Hepatocyte (in vitro differentiated cells): ENCODE results near the gene MDM4. TPM values are rescaled to one million over a fixed set of nuclear protein-coding genes. Genes with fewer than 3 reads are reported as not detected.

ENCODE experiments used
- DNase-seq: peaks from one replicate; pipeline ENCODE4 v3.0.0-alpha.2; 2016; ENCODE audit warnings: low spot score
- H2AFZ ChIP-seq: fragments of 200-600 bp; sonication (generic); 2 replicates; pipeline ENCODE4 v1.6.0; 2016; ENCODE audit warnings: antibody characterized with exemption, mild to moderate bottlenecking
- H3K27ac ChIP-seq: fragments of 200-600 bp; sonication (generic); 2 replicates; pipeline ENCODE4 v1.5.1; 2016; ENCODE audit warnings: mild to moderate bottlenecking
- H3K27me3 ChIP-seq: fragments of 200-600 bp; sonication (generic); 2 replicates; pipeline ENCODE4 v1.6.1; 2016
- H3K36me3 ChIP-seq: fragments of 200-600 bp; sonication (generic); replicated peaks from 2 replicates; pipeline ENCODE4 v1.5.1; 2016; ENCODE audit warnings: low read depth; ENCODE audit not compliant: insufficient read depth
- H3K4me1 ChIP-seq: fragments of 200-600 bp; sonication (generic); 2 replicates; pipeline ENCODE4 v1.5.1; 2016; ENCODE audit warnings: mild to moderate bottlenecking, moderate library complexity; ENCODE audit not compliant: insufficient read depth
- H3K4me2 ChIP-seq: fragments of 200-600 bp; sonication (generic); 2 replicates; pipeline ENCODE4 v1.6.0; 2016
- H3K4me3 ChIP-seq: fragments of 200-600 bp; sonication (generic); 2 replicates; pipeline ENCODE4 v1.5.1; 2016; ENCODE audit warnings: mild to moderate bottlenecking
- H3K79me2 ChIP-seq: fragments of 200-600 bp; sonication (generic); 2 replicates; pipeline ENCODE4 v1.6.0; 2017; ENCODE audit warnings: mild to moderate bottlenecking
- H3K9me2 ChIP-seq: fragments of 200-600 bp; sonication (generic); replicated peaks from 2 replicates; pipeline ENCODE4 v1.6.0; 2017; ENCODE audit warnings: mild to moderate bottlenecking; ENCODE audit not compliant: insufficient read depth
- H3K9me3 ChIP-seq: fragments of 200-600 bp; sonication (generic); 2 replicates; pipeline ENCODE4 v1.5.1; 2016; ENCODE audit warnings: low read depth, mild to moderate bottlenecking
- H4K20me1 ChIP-seq: fragments of 200-600 bp; sonication (generic); 2 replicates; pipeline ENCODE4 v1.6.0; 2016; ENCODE audit warnings: mild to moderate bottlenecking; ENCODE audit not compliant: insufficient read depth, poor library complexity, severe bottlenecking
- CTCF ChIP-seq: fragments of 200-600 bp; sonication (generic); IDR thresholded peaks from 2 replicates; pipeline ENCODE4 v1.5.1; 2016; ENCODE audit warnings: antibody characterized with exemption, mild to moderate bottlenecking; ENCODE audit not compliant: poor library complexity
- EZH2 ChIP-seq: fragments of 200-600 bp; sonication (generic); IDR thresholded peaks from 2 replicates; pipeline ENCODE4 v1.6.1; 2016; ENCODE audit warnings: antibody characterized with exemption, mild to moderate bottlenecking, borderline replicate concordance
- EZH2phosphoT487 ChIP-seq: fragments of 200-600 bp; sonication (generic); IDR thresholded peaks from one replicate; pipeline ENCODE4 v1.6.1; 2018; ENCODE audit warnings: antibody characterized with exemption, mild to moderate bottlenecking, low read depth, moderate library complexity; ENCODE audit not compliant: unreplicated experiment, severe bottlenecking
- WGBS: methylation state at CpG from one replicate; pipeline ENCODE4 v1.1.6; 2016; ENCODE audit warnings: low lambda C conversion rate; ENCODE audit errors: missing lambda C conversion rate; 5-methylcytosine and 5-hydroxymethylcytosine counted together
- polyA plus RNA-seq: library from polyadenylated mRNA; unstranded; fragments of >200 nt; fragmentation: Nextera tagmentation; extraction: Ambion mirVana; gene quantifications from 2 replicates; pipeline ENCODE4 v1.2.1, GENCODE V29; 2016
- total RNA-seq: library from RNA; depleted of rRNA; stranded (reverse); fragments of >200 nt; gene quantifications from 2 replicates; pipeline ENCODE4 v1.2.3, GENCODE V29; 2014

The MDM4 gene
- total and polyA plus RNA-seq, 2 experiments from 2014 or later = 15.4 to 47.8 TPM

DNA sequence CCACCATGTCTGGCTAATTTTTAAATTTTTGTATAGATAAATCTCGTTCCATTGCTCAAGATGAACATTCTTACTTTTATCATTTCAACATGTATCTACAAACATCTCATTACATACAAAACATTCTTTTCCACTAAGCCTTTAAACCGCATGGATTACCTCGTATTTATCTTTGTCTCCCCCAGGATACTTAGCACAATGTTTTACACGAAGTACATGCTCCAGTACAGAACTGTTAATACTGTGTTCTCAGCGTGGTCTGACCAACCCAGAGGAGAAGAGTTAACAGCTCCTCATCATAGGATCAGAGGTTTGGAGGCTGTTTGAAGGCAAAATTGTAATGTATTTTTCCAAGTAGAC, 29.0 kb upstream of the MDM4 start:
- Histone ChIP-seq H4K20me1 (peaks cover 8% of the 10 kb centered on the region), H3K9me2 (no peaks in the 10 kb centered on the region), H3K36me3 (no peaks in the 10 kb centered on the region), H3K9me3 (no peaks in the 10 kb centered on the region), H3K4me3 (no peak overlapping the region), H3K4me1 (peaks cover 15% of the 10 kb centered on the region), H2AFZ (no peak overlapping the region), H3K27ac (no peak overlapping the region), H3K4me2 (peak overlapping the region; percentile 2), H3K27me3 (no peaks in the 10 kb centered on the region), H3K79me2 (peaks cover 95% of the 10 kb centered on the region)
- TF ChIP-seq CTCF = no peak
- no peak for TF ChIP-seq EZH2
- TF ChIP-seq EZH2phosphoT487 = no peak
- 29% methylated on average over 5 of the region's 5 CpGs for WGBS
- DNase-seq = no peak

DNA sequence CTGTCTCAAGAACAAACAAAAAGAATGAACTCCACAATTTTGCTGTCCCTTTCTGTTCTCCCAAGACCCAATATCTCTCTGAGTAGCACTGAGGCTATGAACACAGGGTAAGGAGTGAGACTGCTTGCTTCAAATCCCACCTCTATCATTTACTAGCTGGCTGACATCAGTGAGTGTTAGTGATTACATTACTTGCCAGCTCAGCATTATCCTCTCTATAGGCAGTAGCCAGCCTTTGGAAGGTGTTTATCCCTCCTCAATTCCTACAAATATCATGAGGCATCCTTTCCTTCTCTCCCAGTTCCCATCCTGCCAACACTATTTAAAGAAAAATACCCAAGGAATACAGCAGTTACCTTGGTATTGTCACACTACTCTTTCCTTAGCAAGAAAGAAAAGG, 24.6 kb upstream of the MDM4 start:
- Histone ChIP-seq H3K4me2 (peak overlapping the region; percentile 83), H3K4me3 (no peak overlapping the region), H2AFZ (no peak overlapping the region), H3K79me2 (peaks cover 61% of the 10 kb centered on the region), H4K20me1 (peaks cover 6% of the 10 kb centered on the region), H3K9me3 (no peaks in the 10 kb centered on the region), H3K27me3 (no peaks in the 10 kb centered on the region), H3K36me3 (no peaks in the 10 kb centered on the region), H3K27ac (peak overlapping the region; percentile 96), H3K9me2 (no peaks in the 10 kb centered on the region), H3K4me1 (peaks cover 22% of the 10 kb centered on the region)
- TF ChIP-seq EZH2 (no peak), CTCF (no peak), EZH2phosphoT487 (no peak)
- no peak for DNase-seq

GRCh38 chr1:204493145-204493983, 22.8 kb upstream of the MDM4 start:
- H3K4me1 ChIP-seq = peaks cover 18% of the 10 kb centered on the region
- H4K20me1 ChIP-seq = peaks cover 6% of the 10 kb centered on the region
- peak overlapping the region; percentile 77 for H2AFZ ChIP-seq
- H3K36me3 ChIP-seq = no peaks in the 10 kb centered on the region
- peak; percentile 75 for DNase-seq
- no peaks in the 10 kb centered on the region for H3K9me2 ChIP-seq
- H3K27me3 ChIP-seq = no peaks in the 10 kb centered on the region
- H3K4me3 ChIP-seq = peak overlapping the region; percentile 88
- no peaks in the 10 kb centered on the region for H3K9me3 ChIP-seq
- WGBS = 11% methylated on average over 15 of the region's 15 CpGs
- H3K27ac ChIP-seq = peak overlapping the region; percentile 96
- TF ChIP-seq EZH2phosphoT487 (no peak), EZH2 (no peak), CTCF (no peak)
- peak overlapping the region; percentile 83 for H3K4me2 ChIP-seq
- H3K79me2 ChIP-seq = peaks cover 49% of the 10 kb centered on the region
